ENCODE measurements around the gene GDPD4. TPM values are rescaled to one million over a fixed set of nuclear protein-coding genes. Genes with fewer than 3 reads are reported as not detected.

Gene GDPD4
- total and polyA plus RNA-seq, 9 of the 15 experiments (the other 6 are each of a cell fraction or from before 2014, with no cell fraction given): 0.40 TPM; not detected in 8

DNA sequence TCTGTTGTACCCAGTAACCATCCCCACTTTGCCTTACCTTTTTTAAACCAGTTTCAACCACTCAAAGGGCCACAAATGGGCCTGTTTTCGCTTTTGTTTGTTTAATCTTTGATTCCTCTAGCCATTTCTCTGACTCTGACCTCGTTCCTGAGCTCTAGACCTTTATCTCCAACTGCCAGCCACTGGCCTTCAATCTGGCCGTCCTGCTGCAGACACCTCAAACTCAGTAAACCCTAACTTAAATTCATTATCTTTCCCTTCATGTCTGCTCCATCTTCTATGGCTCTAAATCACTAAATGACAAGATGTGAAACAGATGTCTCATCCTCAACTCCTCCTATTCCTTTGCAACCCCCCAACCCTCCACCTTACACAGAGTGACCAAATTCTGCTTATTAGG lies 1.3 kb upstream of the GDPD4 start (continued):
- TF ChIP-seq ZNF445 (CRISPR knock-in tag; IDR thresholded peaks at IDR 0.05; ENCODE audit: low read depth) (no peak), SIRT6 (IDR thresholded peaks at IDR 0.05; ENCODE audit: low read depth, low read length) (no peak), SMARCE1 (IDR thresholded peaks at IDR 0.05) (peak; percentile 66; the same call in 1 of the 2 replicates), CHCHD3 (CRISPR knock-in tag; IDR thresholded peaks at IDR 0.05) (no peak), CCNT2 (IDR thresholded peaks at IDR 0.05; ENCODE audit: borderline replicate concordance, extremely low read depth, insufficient read length, low read depth, low read length) (no peak), TAF1 (IDR thresholded peaks at IDR 0.05; ENCODE audit: control insufficient read depth, extremely low read depth, insufficient read depth, low read length, severe bottlenecking) (no peak), TARDBP (IDR thresholded peaks at IDR 0.05) (peak; percentile 98), ZNF347 (CRISPR knock-in tag; IDR thresholded peaks at IDR 0.05; ENCODE audit: low read depth) (no peak), FOSL1 (tag; conservative IDR thresholded peaks at IDR 0.05) (peak; percentile 71), CBFB (CRISPR knock-in tag; IDR thresholded peaks at IDR 0.05) (no peak), LCOR (CRISPR knock-in tag; IDR thresholded peaks at IDR 0.05) (no peak), ZNF140 (CRISPR knock-in tag; IDR thresholded peaks at IDR 0.05) (no peak), PTRF (tag; IDR thresholded peaks at IDR 0.05) (no peak), ZKSCAN8 (CRISPR knock-in tag; IDR thresholded peaks at IDR 0.05) (no peak), POLR2AphosphoS2 (IDR thresholded peaks at IDR 0.05; ENCODE audit: low read length) (no peak), BMI1 (IDR thresholded peaks at IDR 0.05; ENCODE audit: low read length) (no peak)
- TF ChIP-seq, protein P1, sequence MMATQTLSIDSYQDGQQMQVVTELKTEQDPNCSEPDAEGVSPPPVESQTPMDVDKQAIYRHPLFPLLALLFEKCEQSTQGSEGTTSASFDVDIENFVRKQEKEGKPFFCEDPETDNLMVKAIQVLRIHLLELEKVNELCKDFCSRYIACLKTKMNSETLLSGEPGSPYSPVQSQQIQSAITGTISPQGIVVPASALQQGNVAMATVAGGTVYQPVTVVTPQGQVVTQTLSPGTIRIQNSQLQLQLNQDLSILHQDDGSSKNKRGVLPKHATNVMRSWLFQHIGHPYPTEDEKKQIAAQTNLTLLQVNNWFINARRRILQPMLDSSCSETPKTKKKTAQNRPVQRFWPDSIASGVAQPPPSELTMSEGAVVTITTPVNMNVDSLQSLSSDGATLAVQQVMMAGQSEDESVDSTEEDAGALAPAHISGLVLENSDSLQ (IDR thresholded peaks at IDR 0.05): peak; percentile 88
- TF ChIP-seq, protein P2, sequence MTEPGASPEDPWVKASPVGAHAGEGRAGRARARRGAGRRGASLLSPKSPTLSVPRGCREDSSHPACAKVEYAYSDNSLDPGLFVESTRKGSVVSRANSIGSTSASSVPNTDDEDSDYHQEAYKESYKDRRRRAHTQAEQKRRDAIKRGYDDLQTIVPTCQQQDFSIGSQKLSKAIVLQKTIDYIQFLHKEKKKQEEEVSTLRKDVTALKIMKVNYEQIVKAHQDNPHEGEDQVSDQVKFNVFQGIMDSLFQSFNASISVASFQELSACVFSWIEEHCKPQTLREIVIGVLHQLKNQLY (CRISPR knock-in tag; conservative IDR thresholded peaks at IDR 0.05): no peak
- TF ChIP-seq, protein P3, sequence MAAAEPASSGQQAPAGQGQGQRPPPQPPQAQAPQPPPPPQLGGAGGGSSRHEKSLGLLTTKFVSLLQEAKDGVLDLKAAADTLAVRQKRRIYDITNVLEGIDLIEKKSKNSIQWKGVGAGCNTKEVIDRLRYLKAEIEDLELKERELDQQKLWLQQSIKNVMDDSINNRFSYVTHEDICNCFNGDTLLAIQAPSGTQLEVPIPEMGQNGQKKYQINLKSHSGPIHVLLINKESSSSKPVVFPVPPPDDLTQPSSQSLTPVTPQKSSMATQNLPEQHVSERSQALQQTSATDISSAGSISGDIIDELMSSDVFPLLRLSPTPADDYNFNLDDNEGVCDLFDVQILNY (CRISPR knock-in tag; IDR thresholded peaks at IDR 0.05): no peak
- TF ChIP-seq, protein P4, sequence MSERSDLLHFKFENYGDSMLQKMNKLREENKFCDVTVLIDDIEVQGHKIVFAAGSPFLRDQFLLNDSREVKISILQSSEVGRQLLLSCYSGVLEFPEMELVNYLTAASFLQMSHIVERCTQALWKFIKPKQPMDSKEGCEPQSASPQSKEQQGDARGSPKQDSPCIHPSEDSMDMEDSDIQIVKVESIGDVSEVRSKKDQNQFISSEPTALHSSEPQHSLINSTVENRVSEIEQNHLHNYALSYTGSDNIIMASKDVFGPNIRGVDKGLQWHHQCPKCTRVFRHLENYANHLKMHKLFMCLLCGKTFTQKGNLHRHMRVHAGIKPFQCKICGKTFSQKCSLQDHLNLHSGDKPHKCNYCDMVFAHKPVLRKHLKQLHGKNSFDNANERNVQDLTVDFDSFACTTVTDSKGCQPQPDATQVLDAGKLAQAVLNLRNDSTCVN (CRISPR knock-in tag; IDR thresholded peaks at IDR 0.05): no peak
- TF ChIP-seq, protein P5, sequence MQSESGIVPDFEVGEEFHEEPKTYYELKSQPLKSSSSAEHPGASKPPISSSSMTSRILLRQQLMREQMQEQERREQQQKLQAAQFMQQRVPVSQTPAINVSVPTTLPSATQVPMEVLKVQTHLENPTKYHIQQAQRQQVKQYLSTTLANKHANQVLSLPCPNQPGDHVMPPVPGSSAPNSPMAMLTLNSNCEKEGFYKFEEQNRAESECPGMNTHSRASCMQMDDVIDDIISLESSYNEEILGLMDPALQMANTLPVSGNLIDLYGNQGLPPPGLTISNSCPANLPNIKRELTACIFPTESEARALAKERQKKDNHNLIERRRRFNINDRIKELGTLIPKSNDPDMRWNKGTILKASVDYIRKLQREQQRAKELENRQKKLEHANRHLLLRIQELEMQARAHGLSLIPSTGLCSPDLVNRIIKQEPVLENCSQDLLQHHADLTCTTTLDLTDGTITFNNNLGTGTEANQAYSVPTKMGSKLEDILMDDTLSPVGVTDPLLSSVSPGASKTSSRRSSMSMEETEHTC (IDR thresholded peaks at IDR 0.05): no peak
- TF ChIP-seq, protein P6, sequence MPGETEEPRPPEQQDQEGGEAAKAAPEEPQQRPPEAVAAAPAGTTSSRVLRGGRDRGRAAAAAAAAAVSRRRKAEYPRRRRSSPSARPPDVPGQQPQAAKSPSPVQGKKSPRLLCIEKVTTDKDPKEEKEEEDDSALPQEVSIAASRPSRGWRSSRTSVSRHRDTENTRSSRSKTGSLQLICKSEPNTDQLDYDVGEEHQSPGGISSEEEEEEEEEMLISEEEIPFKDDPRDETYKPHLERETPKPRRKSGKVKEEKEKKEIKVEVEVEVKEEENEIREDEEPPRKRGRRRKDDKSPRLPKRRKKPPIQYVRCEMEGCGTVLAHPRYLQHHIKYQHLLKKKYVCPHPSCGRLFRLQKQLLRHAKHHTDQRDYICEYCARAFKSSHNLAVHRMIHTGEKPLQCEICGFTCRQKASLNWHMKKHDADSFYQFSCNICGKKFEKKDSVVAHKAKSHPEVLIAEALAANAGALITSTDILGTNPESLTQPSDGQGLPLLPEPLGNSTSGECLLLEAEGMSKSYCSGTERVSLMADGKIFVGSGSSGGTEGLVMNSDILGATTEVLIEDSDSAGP (CRISPR knock-in tag; IDR thresholded peaks at IDR 0.05): no peak
